Right atrium auricular region (tissue), 2 donors: ENCODE data around the gene SYT2. TPM values are rescaled to one million over a fixed set of nuclear protein-coding genes. Genes with fewer than 3 reads are reported as not detected.

Experiments used
- DNase-seq: peaks from one replicate; pipeline ENCODE4 v3.0.0-alpha.2; 2019; ENCODE audit warnings: low spot score
- H3K27ac ChIP-seq, 2 donors: fragments of 200-600 bp; sonication (generic); 1 replicate in 1 of 2; 2 replicates in 1 of 2; pipeline ENCODE4 v1.5.1; 2016 to 2019
- H3K27me3 ChIP-seq, 2 donors: fragments of 200-600 bp; sonication (generic); one replicate each; pipeline versions ENCODE4 v1.5.1 to v1.6.0; 2017 to 2019
- H3K36me3 ChIP-seq: fragments of 200-600 bp; sonication (generic); one replicate; pipeline ENCODE4 v1.5.1; 2016
- H3K4me1 ChIP-seq, 2 donors: fragments of 200-600 bp; sonication (generic); one replicate each; pipeline versions ENCODE4 v1.5.1 to v1.6.0; 2017 to 2019
- H3K4me3 ChIP-seq, 2 donors: fragments of 200-600 bp; sonication (generic); 1 replicate in 1 of 2; 2 replicates in 1 of 2; pipeline ENCODE4 v1.5.1; 2017 to 2019; ENCODE audit warnings: mild to moderate bottlenecking in 1 of 2, moderate library complexity in 1 of 2
- H3K9me3 ChIP-seq, 2 donors: fragments of 200-600 bp; sonication (generic); one replicate each; pipeline ENCODE4 v1.5.1; 2019
- total RNA-seq, 2 donors: library from RNA; depleted of rRNA; stranded (reverse); fragments of >200 nt; gene quantifications; one replicate each; pipeline ENCODE4 v1.1.0, GENCODE V29; 2016
- TF ChIP-seq, protein P1 (sequence below), 2 donors: fragments of 200-600 bp; sonication (generic); IDR thresholded peaks; one replicate each; pipeline ENCODE4 v1.5.1; 2019; ENCODE audit warnings: antibody characterized with exemption in 2 of 2

SYT2 gene
- total RNA-seq, 2 donors from 2014 or later: not detected

DNA sequence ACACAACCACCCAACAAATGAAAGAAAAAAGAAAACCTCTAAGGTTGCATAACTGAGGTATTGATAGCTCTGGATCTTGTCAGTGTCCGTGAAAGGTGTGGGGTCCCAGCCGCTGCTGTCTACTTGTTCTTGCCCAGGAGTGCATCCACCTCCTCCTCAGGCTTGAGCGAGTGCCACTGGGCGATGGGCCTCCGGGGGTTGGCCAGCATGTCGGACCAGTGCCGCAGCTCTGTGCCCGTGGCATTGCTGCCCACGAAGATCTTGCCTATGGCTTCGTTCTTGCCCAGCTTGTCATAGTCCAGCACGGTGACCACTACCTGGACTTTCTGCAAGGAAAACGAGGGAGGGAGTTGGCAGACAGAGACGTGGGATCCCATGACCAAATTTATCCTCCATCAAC, 113.6 kb downstream of the SYT2 start:
- TF ChIP-seq, protein P1, sequence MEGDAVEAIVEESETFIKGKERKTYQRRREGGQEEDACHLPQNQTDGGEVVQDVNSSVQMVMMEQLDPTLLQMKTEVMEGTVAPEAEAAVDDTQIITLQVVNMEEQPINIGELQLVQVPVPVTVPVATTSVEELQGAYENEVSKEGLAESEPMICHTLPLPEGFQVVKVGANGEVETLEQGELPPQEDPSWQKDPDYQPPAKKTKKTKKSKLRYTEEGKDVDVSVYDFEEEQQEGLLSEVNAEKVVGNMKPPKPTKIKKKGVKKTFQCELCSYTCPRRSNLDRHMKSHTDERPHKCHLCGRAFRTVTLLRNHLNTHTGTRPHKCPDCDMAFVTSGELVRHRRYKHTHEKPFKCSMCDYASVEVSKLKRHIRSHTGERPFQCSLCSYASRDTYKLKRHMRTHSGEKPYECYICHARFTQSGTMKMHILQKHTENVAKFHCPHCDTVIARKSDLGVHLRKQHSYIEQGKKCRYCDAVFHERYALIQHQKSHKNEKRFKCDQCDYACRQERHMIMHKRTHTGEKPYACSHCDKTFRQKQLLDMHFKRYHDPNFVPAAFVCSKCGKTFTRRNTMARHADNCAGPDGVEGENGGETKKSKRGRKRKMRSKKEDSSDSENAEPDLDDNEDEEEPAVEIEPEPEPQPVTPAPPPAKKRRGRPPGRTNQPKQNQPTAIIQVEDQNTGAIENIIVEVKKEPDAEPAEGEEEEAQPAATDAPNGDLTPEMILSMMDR (IDR thresholded peaks at IDR 0.05): no peak
- no peaks in the 10 kb centered on the region for H3K27me3 ChIP-seq
- peaks cover 0 to 16% of the 10 kb centered on the region in 2 donors for H3K4me1 ChIP-seq
- peaks cover 30% of the 10 kb centered on the region for H3K36me3 ChIP-seq
- H3K27ac ChIP-seq: no peak overlapping the region
- H3K4me3 ChIP-seq: no peak overlapping the region
- no peaks in the 10 kb centered on the region for H3K9me3 ChIP-seq
- no peak for DNase-seq

DNA sequence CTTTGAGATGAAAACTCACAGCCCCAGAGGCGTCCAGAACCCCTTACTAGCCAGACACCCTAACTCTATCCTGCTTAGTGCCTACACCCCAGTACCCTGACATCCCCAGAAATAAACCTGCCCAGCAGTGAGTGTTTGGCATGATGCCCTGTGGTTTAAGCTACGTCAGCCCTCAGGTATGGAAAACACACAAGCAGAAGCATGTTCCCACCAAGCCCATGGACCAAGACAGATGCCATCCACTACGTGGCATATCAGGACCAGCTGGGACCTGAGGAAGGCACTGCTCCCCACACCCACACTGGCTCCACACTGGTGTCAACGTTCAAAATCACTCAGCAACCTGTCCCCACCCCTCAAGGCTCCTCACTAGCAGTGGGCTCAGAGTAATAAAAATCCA, 116.4 kb downstream of the SYT2 start:
- no peaks in the 10 kb centered on the region for H3K9me3 ChIP-seq
- peak overlapping the region in 1 of 2 donors; percentile 97 for H3K27ac ChIP-seq
- DNase-seq: no peak
- TF ChIP-seq, protein P1 (IDR thresholded peaks at IDR 0.05): no peak
- H3K27me3 ChIP-seq: no peaks in the 10 kb centered on the region
- H3K4me3 ChIP-seq: no peak overlapping the region
- H3K36me3 ChIP-seq: peaks cover 6% of the 10 kb centered on the region
- H3K4me1 ChIP-seq: peaks cover 0 to 35% of the 10 kb centered on the region in 2 donors

DNA sequence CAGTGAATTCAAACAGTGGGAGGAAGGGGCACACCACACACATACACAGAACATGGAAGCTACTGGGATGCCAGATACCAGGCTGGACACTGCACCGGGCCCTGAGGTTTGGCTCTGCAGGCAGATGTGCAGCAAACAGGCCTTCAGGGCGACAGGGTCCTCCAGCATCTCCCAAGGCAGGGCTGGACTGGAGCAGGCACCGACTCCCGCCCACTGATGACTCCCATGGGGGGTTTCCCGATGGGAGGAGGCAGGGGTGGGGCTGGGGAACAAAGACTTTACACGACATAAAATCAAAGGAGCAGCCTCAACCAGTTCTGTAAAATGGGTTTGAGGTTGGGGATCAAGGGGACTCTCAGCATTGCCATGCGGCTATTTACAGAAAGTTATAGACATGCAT, 118.1 kb downstream of the SYT2 start:
- no peaks in the 10 kb centered on the region for H3K27me3 ChIP-seq
- H3K27ac ChIP-seq: peak overlapping the region in 1 of 2 donors; percentile 97
- H3K4me1 ChIP-seq: peaks cover 0 to 52% of the 10 kb centered on the region in 2 donors
- no peak for DNase-seq
- no peaks in the 10 kb centered on the region for H3K36me3 ChIP-seq
- no peak overlapping the region for H3K4me3 ChIP-seq
- TF ChIP-seq, protein P1 (IDR thresholded peaks at IDR 0.05): no peak
- H3K9me3 ChIP-seq: no peaks in the 10 kb centered on the region

DNA sequence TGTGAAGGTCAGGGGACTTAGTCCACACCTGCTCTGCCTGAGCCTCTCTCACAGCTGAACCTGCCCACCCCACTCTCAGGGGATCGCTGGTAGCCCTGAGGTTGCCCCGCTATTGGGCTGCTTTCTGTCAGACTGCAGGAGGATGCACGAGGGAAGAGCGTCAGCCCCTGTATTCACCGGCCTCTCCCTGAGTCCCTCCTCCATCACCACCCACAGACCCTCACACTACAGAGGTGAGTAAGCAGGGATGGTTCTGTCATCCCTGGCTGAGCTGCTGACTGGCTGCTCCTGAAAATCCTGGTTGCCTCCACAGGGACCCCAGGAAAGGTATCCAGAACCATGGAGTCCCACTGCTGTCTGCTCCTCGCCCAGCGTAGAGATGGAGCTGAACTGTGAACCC, 118.7 kb downstream of the SYT2 start:
- Histone ChIP-seq H3K36me3 (no peaks in the 10 kb centered on the region), H3K4me3 (no peak overlapping the region), H3K9me3 (no peaks in the 10 kb centered on the region), H3K27ac (peak overlapping the region; percentile 11 to 97), H3K27me3 (no peaks in the 10 kb centered on the region), H3K4me1 (peaks cover 0 to 58% of the 10 kb centered on the region in 2 donors)
- DNase-seq: no peak
- TF ChIP-seq, protein P1 (IDR thresholded peaks at IDR 0.05): no peak

- Histone ChIP-seq H3K9me3 (no peaks in the 10 kb centered on the region), H3K4me1 (peaks cover 0 to 63% of the 10 kb centered on the region in 2 donors), H3K4me3 (no peak overlapping the region), H3K36me3 (no peaks in the 10 kb centered on the region), H3K27me3 (no peaks in the 10 kb centered on the region), H3K27ac (peak overlapping the region; percentile 82 to 97)
- no peak for DNase-seq
- TF ChIP-seq, protein P1 (IDR thresholded peaks at IDR 0.05): no peak
Observed at GRCh38 chr1:202590975-202591411, 119.3 kb downstream of the SYT2 start.

DNA sequence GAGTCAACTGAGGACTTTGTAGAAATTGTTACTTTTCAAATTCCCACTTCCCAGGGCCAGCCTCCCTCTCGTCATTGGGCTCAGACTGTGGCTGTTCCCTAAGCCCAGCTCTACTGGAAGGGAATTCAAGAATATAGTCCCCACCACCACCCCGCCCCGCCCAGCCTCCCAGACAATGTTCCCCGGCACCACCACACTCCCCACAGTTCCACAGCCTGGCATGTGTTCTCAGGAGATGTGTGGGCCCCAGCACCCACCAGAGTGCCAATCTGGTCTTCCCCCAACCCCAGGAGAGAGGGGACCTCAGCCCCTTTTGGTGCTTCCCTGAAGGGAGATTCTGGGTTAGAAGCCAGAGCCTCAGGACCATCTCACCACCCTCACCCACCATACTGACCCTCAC, 120.1 kb downstream of the SYT2 start:
- peak overlapping the region; percentile 82 to 97 for H3K27ac ChIP-seq
- H3K4me3 ChIP-seq: no peak overlapping the region
- no peaks in the 10 kb centered on the region for H3K9me3 ChIP-seq
- no peaks in the 10 kb centered on the region for H3K36me3 ChIP-seq
- no peaks in the 10 kb centered on the region for H3K27me3 ChIP-seq
- TF ChIP-seq, protein P1 (IDR thresholded peaks at IDR 0.05): no peak
- H3K4me1 ChIP-seq: peaks cover 0 to 70% of the 10 kb centered on the region in 2 donors
- DNase-seq: no peak
